GM18858 (cell line): ENCODE measurements around the gene CNTROB.

ENCODE experiments used
- ATAC-seq: cut with Tn5 transposase; IDR thresholded peaks from one replicate; pipeline ENCODE4 v1.9.1; 2021; ENCODE audit not compliant: unreplicated experiment

CNTROB gene

GRCh38 chr17:7931709-7932482 is at the start of gene CNTROB, which contains the start of gene TRAPPC1:
TSS of gene CNTROB (plus strand) at chr17:7932206. CDS start at chr17:7933080, 874 bp downstream.
TSS of gene TRAPPC1 (minus strand) at chr17:7931946. CDS start at chr17:7931829, 117 bp downstream.
- ATAC-seq, result peak; percentile 92

DNA sequence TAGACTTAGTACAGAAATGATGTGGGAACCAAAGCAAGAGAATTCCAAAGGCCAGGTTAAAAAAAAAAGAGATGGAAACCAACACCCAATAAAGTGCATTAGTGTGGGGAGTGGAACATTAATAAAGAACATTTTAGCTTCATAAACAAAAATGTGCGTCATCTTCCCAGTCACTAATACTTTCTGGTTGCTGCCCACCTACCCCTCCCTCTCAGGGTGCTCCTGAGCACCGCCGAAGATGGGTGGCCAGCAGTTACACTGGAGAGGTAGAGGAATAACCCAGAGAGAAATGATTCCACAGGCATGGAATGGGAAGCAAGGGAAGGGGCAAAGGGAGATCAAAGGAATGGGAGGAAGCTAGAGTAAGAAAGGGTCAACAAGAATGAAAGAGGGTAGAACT is 49.4 kb upstream of the CNTROB start:
- ATAC-seq, result no peak

- ATAC-seq, result no peak
Measured at GRCh38 chr17:7883781-7884386, 48.1 kb upstream of the CNTROB start.

- ATAC-seq, result no peak
Measured at GRCh38 chr17:7884581-7885366, 47.2 kb upstream of the CNTROB start.

GRCh38 chr17:7885367-7886226 is 46.4 kb upstream of the CNTROB start:
- no peak for ATAC-seq

- no peak for ATAC-seq
Measured at GRCh38 chr17:7886227-7887037, 45.6 kb upstream of the CNTROB start.

DNA sequence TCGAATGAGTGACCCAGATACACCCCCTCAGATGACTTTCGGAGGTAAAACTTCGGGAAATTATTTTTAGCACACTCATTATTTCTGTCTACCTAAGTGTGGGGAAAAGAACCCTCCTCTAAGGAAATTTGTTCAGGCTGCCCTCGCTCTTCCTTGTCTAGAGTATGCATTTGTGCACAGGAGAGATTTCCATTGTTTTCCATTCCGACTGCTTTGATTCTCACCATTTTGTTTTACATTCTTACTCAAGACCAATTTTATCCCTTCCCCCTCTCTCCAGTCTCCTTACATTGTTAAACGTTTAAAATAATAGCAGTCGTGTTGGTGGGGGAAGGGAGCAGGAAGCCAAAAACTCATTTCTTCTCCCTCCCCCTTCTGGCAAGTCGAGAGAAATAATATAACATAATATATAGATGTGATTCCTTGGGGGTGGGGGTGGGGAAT is 44.9 kb upstream of the CNTROB start:
- ATAC-seq, result no peak

DNA sequence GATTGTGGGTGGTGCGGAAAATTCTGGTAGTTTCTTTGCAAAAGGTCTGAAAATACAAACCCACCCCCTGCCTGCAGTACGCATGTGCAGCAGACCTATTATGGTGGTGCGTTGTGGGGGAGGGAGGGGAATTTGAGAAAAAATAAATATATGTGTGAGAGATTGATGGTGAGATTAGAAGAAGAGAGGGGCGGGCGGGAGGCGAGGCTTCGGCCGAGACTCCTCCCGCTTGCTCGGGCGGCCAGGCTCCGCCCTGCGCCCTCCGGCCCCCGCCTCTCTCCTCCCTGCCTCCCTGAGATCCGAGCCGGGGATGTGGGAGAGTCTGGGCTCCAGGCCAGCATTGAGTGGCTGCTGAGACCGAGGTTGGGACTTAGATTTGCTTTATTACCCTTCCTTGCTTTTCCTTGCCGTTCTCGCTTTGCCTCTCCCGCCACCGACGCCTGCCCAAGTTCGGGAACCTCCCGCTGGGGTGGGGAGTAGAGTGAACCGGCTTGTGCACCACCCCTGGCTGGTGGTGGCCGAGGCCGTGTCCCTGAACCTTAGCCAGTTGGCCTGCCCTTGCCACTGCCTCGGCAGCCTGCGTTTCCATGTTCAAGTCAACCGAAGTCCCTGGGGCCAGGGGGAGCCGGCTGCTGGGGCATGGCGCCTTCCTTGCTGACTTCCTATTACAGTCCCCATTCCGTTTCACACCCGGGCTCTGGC is 44.4 kb upstream of the CNTROB start:
- no peak for ATAC-seq

GRCh38 chr17:7888184-7888920 is 43.7 kb upstream of the CNTROB start, which contains the start of gene CHD3:
TSS of gene CHD3 (plus strand) at chr17:7888789. CDS start at chr17:7889001, 212 bp downstream.
- no peak for ATAC-seq

DNA sequence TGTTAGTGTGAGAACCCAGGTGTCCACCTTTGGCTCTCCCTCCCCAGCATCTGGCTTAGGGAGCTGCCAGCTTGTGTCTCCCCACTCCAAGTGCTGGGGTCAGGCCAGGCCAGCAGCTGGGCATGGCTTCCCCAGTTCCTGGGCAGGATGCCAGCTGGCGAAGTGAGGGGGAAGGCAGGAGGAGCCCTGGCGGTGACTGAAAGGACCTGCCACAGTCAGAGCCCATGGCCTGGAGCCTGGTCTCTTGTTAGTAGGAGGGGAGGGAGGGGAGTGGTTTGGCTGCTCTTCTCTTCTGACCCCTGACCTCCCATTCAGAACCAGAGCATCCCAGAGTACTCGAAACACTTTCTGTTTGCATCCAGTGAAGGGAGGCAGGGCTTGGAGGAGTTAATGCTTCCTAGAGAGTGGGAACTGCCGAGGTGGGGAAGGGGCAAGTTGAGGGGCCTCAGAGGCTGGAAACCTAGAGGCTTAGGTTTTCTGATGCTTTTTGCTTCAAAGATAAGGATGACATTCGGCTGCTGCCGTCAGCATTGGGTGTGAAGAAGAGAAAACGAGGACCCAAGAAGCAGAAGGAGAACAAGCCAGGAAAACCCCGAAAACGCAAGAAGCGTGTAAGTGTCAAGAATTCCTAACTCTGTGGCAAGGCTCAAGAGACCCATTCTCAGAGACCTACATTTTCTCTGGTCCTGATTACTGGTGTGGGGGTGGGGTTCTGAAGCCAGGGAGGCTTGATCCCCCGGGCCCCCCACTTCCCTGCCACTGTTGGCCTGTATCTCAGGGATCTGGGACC is 42.6 kb upstream of the CNTROB start:
- ATAC-seq, result no peak

GRCh38 chr17:7893187-7893880 is 38.7 kb upstream of the CNTROB start:
- no peak for ATAC-seq

GRCh38 chr17:7894226-7894625 is 37.8 kb upstream of the CNTROB start:
- ATAC-seq, result no peak

GRCh38 chr17:7894866-7895265 is 37.1 kb upstream of the CNTROB start:
- no peak for ATAC-seq

DNA sequence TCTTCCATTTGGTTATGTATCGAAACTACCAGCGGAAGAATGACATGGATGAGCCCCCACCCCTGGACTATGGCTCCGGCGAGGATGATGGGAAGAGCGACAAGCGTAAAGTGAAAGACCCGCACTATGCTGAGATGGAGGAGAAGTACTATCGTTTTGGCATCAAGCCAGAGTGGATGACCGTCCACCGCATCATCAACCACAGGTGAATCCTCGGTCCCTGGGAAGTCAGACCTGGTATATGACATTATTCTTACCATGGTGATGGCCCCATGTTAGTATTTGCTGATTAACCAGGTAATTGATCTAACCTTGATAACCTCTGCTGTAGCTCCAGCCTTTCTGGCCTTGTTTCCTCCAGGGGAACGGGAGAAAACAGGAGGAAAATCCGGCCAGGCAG is 34.9 kb upstream of the CNTROB start:
- ATAC-seq, result no peak

GRCh38 chr17:7897773-7898172 is 34.2 kb upstream of the CNTROB start:
- no peak for ATAC-seq

GRCh38 chr17:7903154-7904103 is 28.6 kb upstream of the CNTROB start:
- ATAC-seq, result no peak
